Measurements from ENCODE around the gene SLCO3A1.
A peak's percentile ranks its signal among the peaks of the same experiment; 100 is the strongest.

Gene SLCO3A1

DNA sequence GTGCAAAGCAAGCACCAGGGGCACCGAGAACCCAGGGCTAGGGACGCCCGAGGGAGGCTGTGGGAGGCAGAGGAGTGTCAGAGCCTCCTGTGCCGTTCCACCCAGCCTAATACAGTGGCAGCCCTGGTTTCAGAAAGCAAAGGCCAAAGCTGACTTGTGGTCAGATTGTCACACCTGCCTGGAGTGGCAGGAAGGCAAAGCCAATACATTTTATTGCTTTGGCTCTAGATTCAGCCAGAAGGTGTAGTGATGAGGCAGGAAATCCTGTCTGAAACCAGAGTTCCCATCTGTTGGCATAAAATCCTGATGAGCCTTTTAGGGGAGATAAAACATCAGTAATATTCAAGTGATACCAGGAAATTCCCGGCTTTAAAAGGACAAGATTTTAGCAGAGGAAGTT lies 168.3 kb downstream of the SLCO3A1 start:
- Histone ChIP-seq H3K9ac (ENCODE audit: low read depth in 1 of 2, low read length in 2 of 2) (no peak overlapping the region), H3K27me3 (ENCODE audit: control insufficient read depth in 2 of 2, insufficient read depth in 2 of 2, low read length in 2 of 2) (no peaks in the 10 kb centered on the region), H3K27ac (ENCODE audit: low read depth in 2 of 2, low read length in 2 of 2) (no peak overlapping the region), H3K4me3 (ENCODE audit: low read length in 2 of 2) (no peak overlapping the region), H3K36me3 (ENCODE audit: control insufficient read depth in 2 of 2, insufficient read depth in 2 of 2, low read length in 2 of 2) (no peaks in the 10 kb centered on the region), H3K4me1 (ENCODE audit: control insufficient read depth in 2 of 2, insufficient read depth in 2 of 2, low read length in 2 of 2) (peaks cover 0 to 5% of the 10 kb centered on the region in 2 donors), H3K9me3 (ENCODE audit: control insufficient read depth in 2 of 2, low read length in 2 of 2) (no peaks in the 10 kb centered on the region)

DNA sequence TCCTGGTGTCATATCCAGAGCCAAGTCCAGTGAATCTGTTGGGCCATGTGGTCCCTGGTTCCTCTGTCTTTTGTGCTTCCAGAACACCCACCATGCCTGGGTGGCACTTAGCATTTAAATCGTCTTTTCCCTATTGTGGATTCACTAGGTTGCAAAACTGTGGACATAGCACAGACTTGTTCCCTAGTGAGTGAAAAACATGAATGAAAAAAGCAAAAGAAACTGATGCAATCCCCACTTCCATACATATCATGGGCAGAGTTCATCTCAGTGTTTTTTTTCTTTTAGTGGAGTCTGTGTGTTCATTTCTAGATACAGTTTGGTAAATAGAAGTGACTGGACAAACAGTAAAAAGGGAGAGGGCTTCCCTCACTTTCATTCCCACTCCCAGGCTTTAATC lies 170.5 kb downstream of the SLCO3A1 start:
- no peak overlapping the region for H3K4me3 ChIP-seq (ENCODE audit: low read length in 2 of 2)
- no peak overlapping the region for H3K27ac ChIP-seq (ENCODE audit: low read depth in 2 of 2, low read length in 2 of 2)
- H3K9me3 ChIP-seq (ENCODE audit: control insufficient read depth in 2 of 2, low read length in 2 of 2) = no peaks in the 10 kb centered on the region
- no peaks in the 10 kb centered on the region for H3K36me3 ChIP-seq (ENCODE audit: control insufficient read depth in 2 of 2, insufficient read depth in 2 of 2, low read length in 2 of 2)
- H3K4me1 ChIP-seq (ENCODE audit: control insufficient read depth in 2 of 2, insufficient read depth in 2 of 2, low read length in 2 of 2) = peaks cover 3 to 5% of the 10 kb centered on the region in 2 donors
- no peak overlapping the region for H3K9ac ChIP-seq (ENCODE audit: low read depth in 1 of 2, low read length in 2 of 2)
- H3K27me3 ChIP-seq (ENCODE audit: control insufficient read depth in 2 of 2, insufficient read depth in 2 of 2, low read length in 2 of 2) = no peaks in the 10 kb centered on the region

- no peaks in the 10 kb centered on the region for H3K9me3 ChIP-seq (ENCODE audit: control insufficient read depth in 2 of 2, low read length in 2 of 2)
- peaks cover 5 to 11% of the 10 kb centered on the region in 2 donors for H3K4me1 ChIP-seq (ENCODE audit: control insufficient read depth in 2 of 2, insufficient read depth in 2 of 2, low read length in 2 of 2)
- H3K9ac ChIP-seq (ENCODE audit: low read depth in 1 of 2, low read length in 2 of 2) = no peak overlapping the region
- no peak overlapping the region for H3K4me3 ChIP-seq (ENCODE audit: low read length in 2 of 2)
- H3K36me3 ChIP-seq (ENCODE audit: control insufficient read depth in 2 of 2, insufficient read depth in 2 of 2, low read length in 2 of 2) = no peaks in the 10 kb centered on the region
- no peaks in the 10 kb centered on the region for H3K27me3 ChIP-seq (ENCODE audit: control insufficient read depth in 2 of 2, insufficient read depth in 2 of 2, low read length in 2 of 2)
- no peak overlapping the region for H3K27ac ChIP-seq (ENCODE audit: low read depth in 2 of 2, low read length in 2 of 2)
These were observed 172.3 kb downstream of the SLCO3A1 start for GRCh38 chr15:92025706-92026270.

DNA sequence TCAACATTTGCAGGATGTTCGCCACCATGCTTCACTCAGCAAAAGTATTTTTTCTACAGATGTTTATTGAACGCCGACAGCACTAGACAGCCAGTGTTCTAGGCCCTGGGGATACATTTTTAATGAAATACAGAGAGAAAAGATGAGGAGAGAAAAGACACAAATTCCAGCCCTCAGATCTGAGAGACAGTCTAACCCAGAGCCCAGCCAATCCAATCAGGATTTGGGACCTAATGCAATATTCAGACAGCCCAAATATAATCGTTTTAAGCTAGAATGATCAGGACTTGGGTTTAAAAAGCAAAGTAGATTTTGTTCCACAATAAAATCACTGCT lies 174.8 kb downstream of the SLCO3A1 start:
- H3K27me3 ChIP-seq (ENCODE audit: control insufficient read depth in 2 of 2, insufficient read depth in 2 of 2, low read length in 2 of 2) = no peaks in the 10 kb centered on the region
- no peak overlapping the region for H3K4me3 ChIP-seq (ENCODE audit: low read length in 2 of 2)
- peaks cover 5 to 11% of the 10 kb centered on the region in 2 donors for H3K4me1 ChIP-seq (ENCODE audit: control insufficient read depth in 2 of 2, insufficient read depth in 2 of 2, low read length in 2 of 2)
- H3K9me3 ChIP-seq (ENCODE audit: control insufficient read depth in 2 of 2, low read length in 2 of 2) = no peaks in the 10 kb centered on the region
- no peak overlapping the region for H3K9ac ChIP-seq (ENCODE audit: low read depth in 1 of 2, low read length in 2 of 2)
- H3K27ac ChIP-seq (ENCODE audit: low read depth in 2 of 2, low read length in 2 of 2) = peak overlapping the region in 1 of 2 donors; percentile 16
- H3K36me3 ChIP-seq (ENCODE audit: control insufficient read depth in 2 of 2, insufficient read depth in 2 of 2, low read length in 2 of 2) = no peaks in the 10 kb centered on the region

GRCh38 chr15:92029767-92030166 lies 176.3 kb downstream of the SLCO3A1 start:
- Histone ChIP-seq H3K4me1 (ENCODE audit: control insufficient read depth in 2 of 2, insufficient read depth in 2 of 2, low read length in 2 of 2) (peaks cover 5 to 11% of the 10 kb centered on the region in 2 donors), H3K4me3 (ENCODE audit: low read length in 2 of 2) (no peak overlapping the region), H3K27ac (ENCODE audit: low read depth in 2 of 2, low read length in 2 of 2) (no peak overlapping the region)

DNA sequence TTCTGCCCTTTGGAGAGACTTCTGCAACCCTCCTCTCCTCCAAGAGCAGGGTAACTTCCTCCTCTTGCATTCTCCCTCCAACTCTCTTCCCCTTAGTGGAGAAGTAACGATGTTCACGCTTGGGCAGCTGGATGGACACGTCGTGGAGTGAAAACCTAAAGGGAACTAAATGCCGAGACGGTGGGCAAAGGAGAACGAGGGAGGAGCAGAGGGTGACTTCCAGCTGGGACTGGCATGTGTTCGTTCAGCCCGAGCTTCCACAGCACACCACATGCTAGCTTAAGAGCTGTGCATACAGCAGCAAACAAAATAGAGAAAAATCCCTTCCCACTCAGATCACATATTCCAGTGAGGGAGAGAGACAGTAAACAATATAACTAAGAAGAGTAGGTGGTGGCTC lies 179.8 kb downstream of the SLCO3A1 start:
- Histone ChIP-seq H3K9me3 (ENCODE audit: control insufficient read depth in 2 of 2, low read length in 2 of 2) (no peaks in the 10 kb centered on the region), H3K27me3 (ENCODE audit: control insufficient read depth in 2 of 2, insufficient read depth in 2 of 2, low read length in 2 of 2) (no peaks in the 10 kb centered on the region), H3K27ac (ENCODE audit: low read depth in 2 of 2, low read length in 2 of 2) (no peak overlapping the region), H3K4me1 (ENCODE audit: control insufficient read depth in 2 of 2, insufficient read depth in 2 of 2, low read length in 2 of 2) (peaks cover 0 to 8% of the 10 kb centered on the region in 2 donors), H3K4me3 (ENCODE audit: low read length in 2 of 2) (no peak overlapping the region), H3K36me3 (ENCODE audit: control insufficient read depth in 2 of 2, insufficient read depth in 2 of 2, low read length in 2 of 2) (no peaks in the 10 kb centered on the region), H3K9ac (ENCODE audit: low read depth in 1 of 2, low read length in 2 of 2) (no peak overlapping the region)

More at GRCh38 chr15:92029767-92030166, 176.3 kb downstream of the SLCO3A1 start:
- Histone ChIP-seq H3K36me3 (ENCODE audit: control insufficient read depth in 2 of 2, insufficient read depth in 2 of 2, low read length in 2 of 2) (no peaks in the 10 kb centered on the region), H3K9ac (ENCODE audit: low read depth in 1 of 2, low read length in 2 of 2) (no peak overlapping the region), H3K9me3 (ENCODE audit: control insufficient read depth in 2 of 2, low read length in 2 of 2) (no peaks in the 10 kb centered on the region), H3K27me3 (ENCODE audit: control insufficient read depth in 2 of 2, insufficient read depth in 2 of 2, low read length in 2 of 2) (no peaks in the 10 kb centered on the region)

- no peaks in the 10 kb centered on the region for H3K27me3 ChIP-seq (ENCODE audit: control insufficient read depth in 2 of 2, insufficient read depth in 2 of 2, low read length in 2 of 2)
- no peaks in the 10 kb centered on the region for H3K9me3 ChIP-seq (ENCODE audit: control insufficient read depth in 2 of 2, low read length in 2 of 2)
- no peak overlapping the region for H3K9ac ChIP-seq (ENCODE audit: low read depth in 1 of 2, low read length in 2 of 2)
- H3K4me1 ChIP-seq (ENCODE audit: control insufficient read depth in 2 of 2, insufficient read depth in 2 of 2, low read length in 2 of 2) = peaks cover 0 to 8% of the 10 kb centered on the region in 2 donors
- no peak overlapping the region for H3K27ac ChIP-seq (ENCODE audit: low read depth in 2 of 2, low read length in 2 of 2)
- H3K4me3 ChIP-seq (ENCODE audit: low read length in 2 of 2) = no peak overlapping the region
- H3K36me3 ChIP-seq (ENCODE audit: control insufficient read depth in 2 of 2, insufficient read depth in 2 of 2, low read length in 2 of 2) = no peaks in the 10 kb centered on the region
These were observed 180.2 kb downstream of the SLCO3A1 start for GRCh38 chr15:92033723-92034122.

- H3K9me3 ChIP-seq (ENCODE audit: control insufficient read depth in 2 of 2, low read length in 2 of 2) = no peaks in the 10 kb centered on the region
- no peak overlapping the region for H3K27ac ChIP-seq (ENCODE audit: low read depth in 2 of 2, low read length in 2 of 2)
- H3K9ac ChIP-seq (ENCODE audit: low read depth in 1 of 2, low read length in 2 of 2) = no peak overlapping the region
- peaks cover 0 to 6% of the 10 kb centered on the region in 2 donors for H3K4me1 ChIP-seq (ENCODE audit: control insufficient read depth in 2 of 2, insufficient read depth in 2 of 2, low read length in 2 of 2)
- H3K36me3 ChIP-seq (ENCODE audit: control insufficient read depth in 2 of 2, insufficient read depth in 2 of 2, low read length in 2 of 2) = no peaks in the 10 kb centered on the region
- no peak overlapping the region for H3K4me3 ChIP-seq (ENCODE audit: low read length in 2 of 2)
- no peaks in the 10 kb centered on the region for H3K27me3 ChIP-seq (ENCODE audit: control insufficient read depth in 2 of 2, insufficient read depth in 2 of 2, low read length in 2 of 2)
These were observed 180.7 kb downstream of the SLCO3A1 start for GRCh38 chr15:92034227-92034626.

GRCh38 chr15:92035551-92035950 lies 182.0 kb downstream of the SLCO3A1 start:
- Histone ChIP-seq H3K36me3 (ENCODE audit: control insufficient read depth in 2 of 2, insufficient read depth in 2 of 2, low read length in 2 of 2) (no peaks in the 10 kb centered on the region), H3K9ac (ENCODE audit: low read depth in 1 of 2, low read length in 2 of 2) (no peak overlapping the region), H3K4me1 (ENCODE audit: control insufficient read depth in 2 of 2, insufficient read depth in 2 of 2, low read length in 2 of 2) (no peaks in the 10 kb centered on the region), H3K4me3 (ENCODE audit: low read length in 2 of 2) (no peak overlapping the region), H3K9me3 (ENCODE audit: control insufficient read depth in 2 of 2, low read length in 2 of 2) (no peaks in the 10 kb centered on the region), H3K27ac (ENCODE audit: low read depth in 2 of 2, low read length in 2 of 2) (no peak overlapping the region), H3K27me3 (ENCODE audit: control insufficient read depth in 2 of 2, insufficient read depth in 2 of 2, low read length in 2 of 2) (no peaks in the 10 kb centered on the region)

DNA sequence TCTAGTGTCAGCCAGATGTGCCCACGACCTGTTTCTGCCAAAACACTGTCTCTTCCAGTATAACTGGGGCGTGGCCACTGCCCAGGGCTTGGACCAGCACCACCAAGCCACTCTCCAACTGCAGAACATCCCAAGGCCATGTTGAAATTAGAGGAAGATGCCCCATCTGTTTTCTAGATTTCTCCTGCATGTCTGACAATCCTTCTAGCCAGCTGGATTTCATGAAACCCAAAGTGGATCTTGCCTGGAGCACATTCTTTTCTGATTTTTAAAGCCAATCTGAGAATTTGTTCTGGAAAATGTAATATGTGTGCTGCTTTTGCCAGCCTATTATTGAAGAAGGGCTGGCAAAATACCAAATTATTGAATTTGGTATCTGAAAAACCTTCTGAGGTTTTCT lies 182.5 kb downstream of the SLCO3A1 start:
- Histone ChIP-seq H3K4me3 (ENCODE audit: low read length in 2 of 2) (no peak overlapping the region), H3K4me1 (ENCODE audit: control insufficient read depth in 2 of 2, insufficient read depth in 2 of 2, low read length in 2 of 2) (no peaks in the 10 kb centered on the region), H3K9me3 (ENCODE audit: control insufficient read depth in 2 of 2, low read length in 2 of 2) (no peaks in the 10 kb centered on the region), H3K36me3 (ENCODE audit: control insufficient read depth in 2 of 2, insufficient read depth in 2 of 2, low read length in 2 of 2) (no peaks in the 10 kb centered on the region), H3K27me3 (ENCODE audit: control insufficient read depth in 2 of 2, insufficient read depth in 2 of 2, low read length in 2 of 2) (no peaks in the 10 kb centered on the region), H3K9ac (ENCODE audit: low read depth in 1 of 2, low read length in 2 of 2) (no peak overlapping the region), H3K27ac (ENCODE audit: low read depth in 2 of 2, low read length in 2 of 2) (no peak overlapping the region)

- Histone ChIP-seq H3K27ac (ENCODE audit: low read depth in 2 of 2, low read length in 2 of 2) (no peak overlapping the region), H3K9ac (ENCODE audit: low read depth in 1 of 2, low read length in 2 of 2) (no peak overlapping the region), H3K36me3 (ENCODE audit: control insufficient read depth in 2 of 2, insufficient read depth in 2 of 2, low read length in 2 of 2) (no peaks in the 10 kb centered on the region), H3K4me1 (ENCODE audit: control insufficient read depth in 2 of 2, insufficient read depth in 2 of 2, low read length in 2 of 2) (no peaks in the 10 kb centered on the region), H3K9me3 (ENCODE audit: control insufficient read depth in 2 of 2, low read length in 2 of 2) (no peaks in the 10 kb centered on the region), H3K4me3 (ENCODE audit: low read length in 2 of 2) (no peak overlapping the region), H3K27me3 (ENCODE audit: control insufficient read depth in 2 of 2, insufficient read depth in 2 of 2, low read length in 2 of 2) (no peaks in the 10 kb centered on the region)
These were observed 184.0 kb downstream of the SLCO3A1 start for GRCh38 chr15:92037491-92037890.

Data from mucosa of rectum (tissue), 2 donors.